Measurements from ENCODE around the gene CELSR1.

Gene CELSR1

GRCh38 chr22:46549563-46549840 is 12.1 kb upstream of the CELSR1 start:
- Histone ChIP-seq H3K4me2 (ENCODE audit: low read depth, low read length) (no peak overlapping the region), H3K36me3 (replicated peaks; ENCODE audit: insufficient read depth, low read length) (no peaks in the 10 kb centered on the region), H3K9ac (ENCODE audit: low read length) (no peak overlapping the region), H4K20me1 (ENCODE audit: insufficient read depth, low read length) (no peaks in the 10 kb centered on the region), H3K9me2 (replicated peaks; ENCODE audit: insufficient read depth, low read length) (no peaks in the 10 kb centered on the region), H3K27ac (ENCODE audit: low read length) (no peak overlapping the region), H3F3A (ENCODE audit: insufficient read depth, low read length) (no peaks in the 10 kb centered on the region), H3K79me2 (ENCODE audit: low read length) (no peaks in the 10 kb centered on the region), H2AFZ (ENCODE audit: low read length) (no peak overlapping the region), H3K9me3 (replicated peaks; ENCODE audit: insufficient read depth, low read length) (no peaks in the 10 kb centered on the region), H3K27me3 (replicated peaks; ENCODE audit: insufficient read depth, low read length) (peaks cover 42% of the 10 kb centered on the region), H3K4me3 (ENCODE audit: low read length) (no peak overlapping the region), H3K4me1 (ENCODE audit: low read length) (no peaks in the 10 kb centered on the region)
- TF ChIP-seq EZH2 (optimal IDR thresholded peaks at IDR 0.05; ENCODE audit: low read depth, low read length) (no peak), EZH2phosphoT487 (IDR thresholded peaks at IDR 0.05; ENCODE audit: low read length) (no peak), CTCF (IDR thresholded peaks at IDR 0.05; ENCODE audit: low read length) (no peak)
- DNase-seq = no peak

GRCh38 chr22:46547883-46548244 is 10.4 kb upstream of the CELSR1 start:
- Histone ChIP-seq H3K9ac (ENCODE audit: low read length) (no peak overlapping the region), H3F3A (ENCODE audit: insufficient read depth, low read length) (no peaks in the 10 kb centered on the region), H3K79me2 (ENCODE audit: low read length) (no peaks in the 10 kb centered on the region), H3K27ac (ENCODE audit: low read length) (no peak overlapping the region), H3K4me2 (ENCODE audit: low read depth, low read length) (no peak overlapping the region), H3K4me1 (ENCODE audit: low read length) (no peaks in the 10 kb centered on the region), H2AFZ (ENCODE audit: low read length) (no peak overlapping the region), H3K9me3 (replicated peaks; ENCODE audit: insufficient read depth, low read length) (no peaks in the 10 kb centered on the region), H3K27me3 (replicated peaks; ENCODE audit: insufficient read depth, low read length) (peaks cover 41% of the 10 kb centered on the region), H3K36me3 (replicated peaks; ENCODE audit: insufficient read depth, low read length) (no peaks in the 10 kb centered on the region), H4K20me1 (ENCODE audit: insufficient read depth, low read length) (no peaks in the 10 kb centered on the region), H3K9me2 (replicated peaks; ENCODE audit: insufficient read depth, low read length) (no peaks in the 10 kb centered on the region), H3K4me3 (ENCODE audit: low read length) (no peak overlapping the region)
- no peak for DNase-seq
- TF ChIP-seq CTCF (IDR thresholded peaks at IDR 0.05; ENCODE audit: low read length) (no peak), EZH2 (optimal IDR thresholded peaks at IDR 0.05; ENCODE audit: low read depth, low read length) (no peak), EZH2phosphoT487 (IDR thresholded peaks at IDR 0.05; ENCODE audit: low read length) (no peak)

DNA sequence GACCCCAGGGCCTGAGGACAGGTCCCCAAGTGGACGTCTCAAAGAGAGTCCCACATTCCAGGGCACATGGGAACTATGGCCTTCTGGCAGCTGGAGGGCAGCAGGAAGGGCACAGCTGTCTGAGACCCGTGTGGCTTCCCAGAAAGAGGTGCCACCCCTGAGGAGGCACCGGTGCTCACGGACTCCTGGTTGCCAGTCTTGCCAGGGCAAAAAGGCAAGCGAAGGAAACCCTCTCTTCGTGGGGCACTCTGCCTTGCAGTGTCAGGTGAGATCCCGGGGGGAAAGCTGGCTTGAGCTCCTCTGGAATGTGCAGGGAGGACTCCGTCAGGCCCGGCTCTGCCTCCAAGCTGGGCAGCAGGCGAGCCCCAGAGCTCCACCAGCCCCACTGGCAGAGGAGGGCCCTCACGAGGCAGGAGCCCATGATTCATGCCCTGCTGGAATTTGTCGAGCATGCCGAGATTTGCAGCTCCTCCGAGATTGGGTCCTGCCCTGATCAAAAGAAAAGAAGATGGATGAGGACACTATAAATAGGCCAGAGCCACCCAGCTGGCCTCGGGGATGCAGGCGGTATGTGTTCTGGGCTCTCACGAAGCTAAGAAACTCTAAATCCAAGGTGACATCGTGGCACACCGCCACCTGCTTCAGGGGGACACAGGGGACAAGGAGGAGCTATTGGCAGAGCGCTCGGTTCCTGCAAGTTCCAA is 9.9 kb upstream of the CELSR1 start:
- H2AFZ ChIP-seq (ENCODE audit: low read length) = no peak overlapping the region
- no peak overlapping the region for H3K9ac ChIP-seq (ENCODE audit: low read length)
- H3K9me2 ChIP-seq (replicated peaks; ENCODE audit: insufficient read depth, low read length) = no peaks in the 10 kb centered on the region
- no peaks in the 10 kb centered on the region for H3K79me2 ChIP-seq (ENCODE audit: low read length)
- no peak overlapping the region for H3K4me3 ChIP-seq (ENCODE audit: low read length)
- peaks cover 35% of the 10 kb centered on the region for H3K27me3 ChIP-seq (replicated peaks; ENCODE audit: insufficient read depth, low read length)
- H3K36me3 ChIP-seq (replicated peaks; ENCODE audit: insufficient read depth, low read length) = no peaks in the 10 kb centered on the region
- DNase-seq = no peak
- H4K20me1 ChIP-seq (ENCODE audit: insufficient read depth, low read length) = no peaks in the 10 kb centered on the region
- no peak overlapping the region for H3K4me2 ChIP-seq (ENCODE audit: low read depth, low read length)
- H3K27ac ChIP-seq (ENCODE audit: low read length) = no peak overlapping the region
- no peaks in the 10 kb centered on the region for H3F3A ChIP-seq (ENCODE audit: insufficient read depth, low read length)
- TF ChIP-seq CTCF (IDR thresholded peaks at IDR 0.05; ENCODE audit: low read length) (no peak), EZH2 (optimal IDR thresholded peaks at IDR 0.05; ENCODE audit: low read depth, low read length) (no peak), EZH2phosphoT487 (IDR thresholded peaks at IDR 0.05; ENCODE audit: low read length) (no peak)
- H3K9me3 ChIP-seq (replicated peaks; ENCODE audit: insufficient read depth, low read length) = no peaks in the 10 kb centered on the region
- no peaks in the 10 kb centered on the region for H3K4me1 ChIP-seq (ENCODE audit: low read length)
